ENCODE measurements around the gene KRTAP16-1.
"Not testable (repeated sequence)": the region's sequence is repeated elsewhere in the genome, so short reads cannot be mapped to it uniquely, and the experiment has no call there.

Gene KRTAP16-1

DNA sequence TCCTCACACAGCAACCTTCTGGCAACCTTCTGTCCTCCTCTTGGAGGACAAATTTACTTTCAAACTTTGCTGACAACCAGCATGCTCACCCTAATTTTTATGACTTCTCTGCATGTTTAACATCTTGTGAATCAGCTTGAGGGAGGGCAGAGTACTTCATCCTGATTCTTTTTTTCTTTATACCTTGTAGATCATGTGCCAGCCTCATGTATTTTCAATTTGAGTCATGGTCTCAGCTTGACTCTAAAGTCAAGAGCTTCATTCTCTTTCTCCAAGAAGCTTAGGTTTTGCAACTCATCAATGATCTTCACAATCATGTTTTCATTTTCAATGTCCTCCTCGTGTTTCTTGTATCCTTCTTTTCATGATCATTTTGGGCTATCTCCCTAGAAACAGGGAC lies 37.3 kb downstream of the KRTAP16-1 start:
- Histone ChIP-seq H3K36me3 (ENCODE audit: control insufficient read depth, insufficient read depth, low read length) (no peaks in the 10 kb centered on the region), H2BK5ac (ENCODE audit: low read length) (no peak overlapping the region), H4K5ac (ENCODE audit: low read length) (no peak overlapping the region), H3K56ac (ENCODE audit: low read length) (no peak overlapping the region), H3K4me3 (ENCODE audit: low read length) (no peak overlapping the region), H3K4me2 (ENCODE audit: low read length) (no peak overlapping the region), H2AK5ac (ENCODE audit: low read length) (no peak overlapping the region), H3K79me2 (ENCODE audit: control insufficient read depth, insufficient read depth, low read length) (no peaks in the 10 kb centered on the region), H3K9ac (ENCODE audit: low read length) (no peak overlapping the region), H3K27ac (ENCODE audit: low read depth, low read length) (no peak overlapping the region), H3K27me3 (ENCODE audit: insufficient read depth, low read length, poor library complexity) (no peaks in the 10 kb centered on the region), H3K4me1 (ENCODE audit: control insufficient read depth, low read depth, low read length) (no peaks in the 10 kb centered on the region), H4K8ac (ENCODE audit: low read depth, low read length) (no peak overlapping the region), H3K23ac (ENCODE audit: low read length) (no peak overlapping the region), H2BK15ac (replicated peaks; ENCODE audit: low read depth) (no peak overlapping the region), H3K4ac (ENCODE audit: low read depth, low read length) (no peak overlapping the region), H3K79me1 (ENCODE audit: low read length) (no peaks in the 10 kb centered on the region), H2BK120ac (ENCODE audit: low read depth, low read length) (no peak overlapping the region), H3K18ac (ENCODE audit: low read length) (no peak overlapping the region)
- no peak for DNase-seq
- no CpG with 5 or more reads among the region's 1 CpG for WGBS (ENCODE audit: extremely low coverage, insufficient coverage, low lambda C conversion rate)

DNA sequence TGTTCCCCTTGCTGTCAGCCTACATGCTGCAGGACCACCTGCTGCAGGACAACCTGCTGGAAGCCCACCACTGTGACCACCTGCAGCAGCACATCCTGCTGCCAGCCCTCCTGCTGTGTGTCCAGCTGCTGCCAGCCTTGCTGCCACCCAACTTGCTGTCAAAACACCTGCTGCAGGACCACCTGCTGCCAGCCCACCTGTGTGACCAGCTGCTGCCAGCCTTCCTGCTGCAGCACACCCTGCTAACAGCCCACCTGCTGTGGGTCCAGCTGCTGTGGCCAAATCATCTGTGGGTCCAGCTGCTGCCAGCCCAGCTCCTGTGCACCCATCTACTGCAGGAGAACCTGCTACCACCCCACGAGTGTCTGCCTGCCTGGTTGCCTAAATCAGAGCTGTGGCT lies 37.8 kb downstream of the KRTAP16-1 start:
- no CpG with 5 or more reads among the region's 1 CpG for WGBS (ENCODE audit: extremely low coverage, insufficient coverage, low lambda C conversion rate)
- H3K36me3 ChIP-seq (ENCODE audit: control insufficient read depth, insufficient read depth, low read length); H2BK5ac ChIP-seq (ENCODE audit: low read length): not testable (repeated sequence)

GRCh38 chr17:41267711-41268110 lies 41.4 kb downstream of the KRTAP16-1 start:
- H3K27ac ChIP-seq (ENCODE audit: low read depth, low read length), result no peak overlapping the region
- no peak overlapping the region for H4K8ac ChIP-seq (ENCODE audit: low read depth, low read length)
- no peaks in the 10 kb centered on the region for H3K27me3 ChIP-seq (ENCODE audit: insufficient read depth, low read length, poor library complexity)
- no peak overlapping the region for H3K23ac ChIP-seq (ENCODE audit: low read length)
- H3K56ac ChIP-seq (ENCODE audit: low read length), result no peak overlapping the region
- no peak overlapping the region for H3K18ac ChIP-seq (ENCODE audit: low read length)
- H2AK5ac ChIP-seq (ENCODE audit: low read length), result no peak overlapping the region
- no peak for DNase-seq
- H2BK5ac ChIP-seq (ENCODE audit: low read length), result no peak overlapping the region
- no peaks in the 10 kb centered on the region for H3K4me1 ChIP-seq (ENCODE audit: control insufficient read depth, low read depth, low read length)
- no peak overlapping the region for H2BK120ac ChIP-seq (ENCODE audit: low read depth, low read length)
- H3K4ac ChIP-seq (ENCODE audit: low read depth, low read length), result no peak overlapping the region
- no peak overlapping the region for H3K4me3 ChIP-seq (ENCODE audit: low read length)
- no peaks in the 10 kb centered on the region for H3K79me2 ChIP-seq (ENCODE audit: control insufficient read depth, insufficient read depth, low read length)
- no peaks in the 10 kb centered on the region for H3K36me3 ChIP-seq (ENCODE audit: control insufficient read depth, insufficient read depth, low read length)
- no peaks in the 10 kb centered on the region for H3K79me1 ChIP-seq (ENCODE audit: low read length)
- no peak overlapping the region for H2BK15ac ChIP-seq (replicated peaks; ENCODE audit: low read depth)
- no peak overlapping the region for H3K9ac ChIP-seq (ENCODE audit: low read length)
- no peak overlapping the region for H3K4me2 ChIP-seq (ENCODE audit: low read length)
- H4K5ac ChIP-seq (ENCODE audit: low read length), result no peak overlapping the region
- WGBS (ENCODE audit: extremely low coverage, insufficient coverage, low lambda C conversion rate), result no CpG with 5 or more reads among the region's 3 CpGs

More for the DNA sequence above, 37.8 kb downstream of the KRTAP16-1 start:
- not testable (repeated sequence) for H3K9ac ChIP-seq (ENCODE audit: low read length); H3K23ac ChIP-seq (ENCODE audit: low read length); H3K27ac ChIP-seq (ENCODE audit: low read depth, low read length); H3K4me3 ChIP-seq (ENCODE audit: low read length); H3K27me3 ChIP-seq (ENCODE audit: insufficient read depth, low read length, poor library complexity); H3K56ac ChIP-seq (ENCODE audit: low read length); H3K79me1 ChIP-seq (ENCODE audit: low read length); H3K4me1 ChIP-seq (ENCODE audit: control insufficient read depth, low read depth, low read length); H4K5ac ChIP-seq (ENCODE audit: low read length); H3K18ac ChIP-seq (ENCODE audit: low read length); H3K79me2 ChIP-seq (ENCODE audit: control insufficient read depth, insufficient read depth, low read length); H2AK5ac ChIP-seq (ENCODE audit: low read length); H4K8ac ChIP-seq (ENCODE audit: low read depth, low read length); H3K4me2 ChIP-seq (ENCODE audit: low read length); H2BK15ac ChIP-seq (replicated peaks; ENCODE audit: low read depth); H3K4ac ChIP-seq (ENCODE audit: low read depth, low read length); H2BK120ac ChIP-seq (ENCODE audit: low read depth, low read length); DNase-seq

DNA sequence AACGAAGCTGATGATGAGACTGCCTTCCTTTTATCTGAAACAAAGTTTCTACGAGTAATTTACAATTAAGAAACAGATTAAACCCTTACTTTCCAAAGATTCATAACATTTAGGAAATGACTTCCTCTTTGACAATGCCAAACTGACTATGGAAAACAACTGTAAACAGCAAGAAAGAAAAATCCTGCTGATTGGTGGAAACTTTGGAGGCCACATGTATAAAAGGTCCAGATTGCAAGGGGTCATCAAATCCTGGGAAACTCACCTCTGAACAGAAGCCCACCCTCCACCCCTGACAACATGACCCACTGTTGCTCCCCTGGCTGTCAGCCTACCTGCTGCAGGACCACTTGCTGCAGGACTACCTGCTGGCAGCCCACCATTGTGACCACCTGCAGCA lies 44.0 kb downstream of the KRTAP16-1 start, which contains the start of gene KRTAP9-6:
KRTAP9-6 (plus strand) TSS at position 301 of the 400 bp plus-strand sequence; CDS start at position 301, 0 bp downstream.
- Histone ChIP-seq H4K8ac (ENCODE audit: low read depth, low read length) (no peak within 1 kb of the TSS), H3K79me2 (ENCODE audit: control insufficient read depth, insufficient read depth, low read length) (no peaks in the 10 kb centered on the region), H3K27me3 (ENCODE audit: insufficient read depth, low read length, poor library complexity) (no peaks in the 10 kb centered on the region), H2AK5ac (ENCODE audit: low read length) (no peak within 1 kb of the TSS), H3K79me1 (ENCODE audit: low read length) (no peaks in the 10 kb centered on the region), H3K27ac (ENCODE audit: low read depth, low read length) (no peak within 1 kb of the TSS), H3K9ac (ENCODE audit: low read length) (no peak within 1 kb of the TSS), H3K18ac (ENCODE audit: low read length) (no peak within 1 kb of the TSS), H2BK5ac (ENCODE audit: low read length) (no peak within 1 kb of the TSS), H3K4ac (ENCODE audit: low read depth, low read length) (no peak within 1 kb of the TSS), H3K4me2 (ENCODE audit: low read length) (no peak within 1 kb of the TSS), H3K36me3 (ENCODE audit: control insufficient read depth, insufficient read depth, low read length) (no peaks in the 10 kb centered on the region), H3K23ac (ENCODE audit: low read length) (no peak within 1 kb of the TSS), H2BK15ac (replicated peaks; ENCODE audit: low read depth) (no peak within 1 kb of the TSS), H3K4me1 (ENCODE audit: control insufficient read depth, low read depth, low read length) (no peaks in the 10 kb centered on the region), H2BK120ac (ENCODE audit: low read depth, low read length) (no peak within 1 kb of the TSS), H3K4me3 (ENCODE audit: low read length) (no peak within 1 kb of the TSS), H3K56ac (ENCODE audit: low read length) (no peak within 1 kb of the TSS), H4K5ac (ENCODE audit: low read length) (no peak within 1 kb of the TSS)
- no peak for DNase-seq
- WGBS (ENCODE audit: extremely low coverage, insufficient coverage, low lambda C conversion rate), result no CpG with 5 or more reads among the region's 2 CpGs

DNA sequence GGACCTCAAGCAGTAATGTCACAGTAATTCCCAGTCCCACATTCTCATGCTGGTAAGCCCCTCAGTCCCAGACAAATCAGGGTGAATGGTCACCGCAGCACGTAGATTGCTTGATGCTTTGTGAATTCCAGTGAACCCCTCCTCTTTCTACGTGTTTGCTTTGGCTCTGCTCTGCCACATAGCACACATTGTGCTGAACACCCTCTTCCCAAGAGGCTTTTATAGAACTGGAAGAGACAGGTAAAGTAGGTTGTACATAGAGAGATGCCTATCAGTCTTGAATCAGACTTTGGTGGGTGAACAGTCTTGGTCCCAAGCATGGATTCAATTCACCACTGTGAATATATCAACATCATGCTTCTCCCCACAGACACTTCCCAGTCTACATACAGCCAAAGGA lies 44.5 kb downstream of the KRTAP16-1 start:
- no CpG with 5 or more reads among the region's 3 CpGs for WGBS (ENCODE audit: extremely low coverage, insufficient coverage, low lambda C conversion rate)
- no peak overlapping the region for H2BK15ac ChIP-seq (replicated peaks; ENCODE audit: low read depth)
- no peak overlapping the region for H4K5ac ChIP-seq (ENCODE audit: low read length)
- no peak overlapping the region for H3K56ac ChIP-seq (ENCODE audit: low read length)
- H3K4me3 ChIP-seq (ENCODE audit: low read length), result no peak overlapping the region
- DNase-seq, result no peak
- no peak overlapping the region for H2BK120ac ChIP-seq (ENCODE audit: low read depth, low read length)
- no peak overlapping the region for H3K4ac ChIP-seq (ENCODE audit: low read depth, low read length)
- H3K4me1 ChIP-seq (ENCODE audit: control insufficient read depth, low read depth, low read length), result no peaks in the 10 kb centered on the region
- no peak overlapping the region for H3K18ac ChIP-seq (ENCODE audit: low read length)
- H2BK5ac ChIP-seq (ENCODE audit: low read length), result no peak overlapping the region
- no peak overlapping the region for H3K23ac ChIP-seq (ENCODE audit: low read length)
- no peak overlapping the region for H4K8ac ChIP-seq (ENCODE audit: low read depth, low read length)
- no peak overlapping the region for H2AK5ac ChIP-seq (ENCODE audit: low read length)
- no peak overlapping the region for H3K4me2 ChIP-seq (ENCODE audit: low read length)
- H3K79me2 ChIP-seq (ENCODE audit: control insufficient read depth, insufficient read depth, low read length), result no peaks in the 10 kb centered on the region
- H3K27me3 ChIP-seq (ENCODE audit: insufficient read depth, low read length, poor library complexity), result no peaks in the 10 kb centered on the region
- H3K9ac ChIP-seq (ENCODE audit: low read length), result no peak overlapping the region
- H3K27ac ChIP-seq (ENCODE audit: low read depth, low read length), result no peak overlapping the region
- no peaks in the 10 kb centered on the region for H3K36me3 ChIP-seq (ENCODE audit: control insufficient read depth, insufficient read depth, low read length)
- H3K79me1 ChIP-seq (ENCODE audit: low read length), result no peaks in the 10 kb centered on the region

DNA sequence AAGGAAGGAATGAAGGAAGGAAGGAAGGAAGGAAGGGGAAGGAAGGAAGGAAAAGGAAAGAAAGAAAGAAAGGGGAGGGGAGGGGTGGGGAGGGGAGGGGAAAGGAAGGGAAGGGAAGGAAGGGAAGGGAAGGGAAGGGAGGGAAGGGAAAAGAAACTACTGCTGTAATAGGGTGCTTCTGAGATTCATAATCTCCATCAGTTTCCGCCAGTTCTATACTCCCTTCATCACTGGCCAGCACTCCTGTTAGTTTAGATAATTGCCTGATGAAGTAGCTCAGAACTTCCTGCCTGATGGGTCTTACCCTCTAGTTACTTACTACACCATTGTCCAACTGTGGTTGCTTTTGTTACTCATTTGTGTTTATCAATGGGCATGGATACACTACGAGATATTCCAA lies 45.9 kb downstream of the KRTAP16-1 start:
- Histone ChIP-seq H3K27ac (ENCODE audit: low read depth, low read length) (no peak overlapping the region), H3K56ac (ENCODE audit: low read length) (no peak overlapping the region), H3K4me3 (ENCODE audit: low read length) (no peak overlapping the region), H3K4me1 (ENCODE audit: control insufficient read depth, low read depth, low read length) (no peaks in the 10 kb centered on the region), H2BK120ac (ENCODE audit: low read depth, low read length) (no peak overlapping the region), H4K5ac (ENCODE audit: low read length) (no peak overlapping the region), H3K79me1 (ENCODE audit: low read length) (no peaks in the 10 kb centered on the region), H2AK5ac (ENCODE audit: low read length) (no peak overlapping the region), H3K79me2 (ENCODE audit: control insufficient read depth, insufficient read depth, low read length) (no peaks in the 10 kb centered on the region), H2BK5ac (ENCODE audit: low read length) (no peak overlapping the region), H4K8ac (ENCODE audit: low read depth, low read length) (no peak overlapping the region), H3K27me3 (ENCODE audit: insufficient read depth, low read length, poor library complexity) (no peaks in the 10 kb centered on the region), H3K23ac (ENCODE audit: low read length) (no peak overlapping the region), H3K4me2 (ENCODE audit: low read length) (no peak overlapping the region), H2BK15ac (replicated peaks; ENCODE audit: low read depth) (no peak overlapping the region), H3K9ac (ENCODE audit: low read length) (no peak overlapping the region), H3K18ac (ENCODE audit: low read length) (no peak overlapping the region), H3K4ac (ENCODE audit: low read depth, low read length) (no peak overlapping the region), H3K36me3 (ENCODE audit: control insufficient read depth, insufficient read depth, low read length) (no peaks in the 10 kb centered on the region)
- DNase-seq, result no peak
- no CpG with 5 or more reads among the region's 2 CpGs for WGBS (ENCODE audit: extremely low coverage, insufficient coverage, low lambda C conversion rate)

Measured in mesendoderm (in vitro differentiated cells).